GM21825 (cell line): Measurements from ENCODE around the gene PTPRJ.
"Not testable (repeated sequence)": the region's sequence is repeated elsewhere in the genome, so short reads cannot be mapped to it uniquely, and the experiment has no call there.

Source experiments
- ATAC-seq: cut with Tn5 transposase; IDR thresholded peaks from one replicate; pipeline ENCODE4 v1.9.1; 2021; ENCODE audit warnings: mild to moderate bottlenecking, moderate library complexity; ENCODE audit not compliant: unreplicated experiment

The PTPRJ gene

GRCh38 chr11:48107188-48107704 lies 126.9 kb downstream of the PTPRJ start:
- peak; percentile 75 for ATAC-seq

GRCh38 chr11:48108231-48109045 lies 128.1 kb downstream of the PTPRJ start:
- no peak for ATAC-seq

GRCh38 chr11:48109046-48109666 lies 128.8 kb downstream of the PTPRJ start:
- peak; percentile 9 for ATAC-seq

GRCh38 chr11:48110509-48110766 lies 130.1 kb downstream of the PTPRJ start:
- ATAC-seq, result no peak

- no peak for ATAC-seq
Measured at GRCh38 chr11:48111891-48112290, 131.5 kb downstream of the PTPRJ start.

DNA sequence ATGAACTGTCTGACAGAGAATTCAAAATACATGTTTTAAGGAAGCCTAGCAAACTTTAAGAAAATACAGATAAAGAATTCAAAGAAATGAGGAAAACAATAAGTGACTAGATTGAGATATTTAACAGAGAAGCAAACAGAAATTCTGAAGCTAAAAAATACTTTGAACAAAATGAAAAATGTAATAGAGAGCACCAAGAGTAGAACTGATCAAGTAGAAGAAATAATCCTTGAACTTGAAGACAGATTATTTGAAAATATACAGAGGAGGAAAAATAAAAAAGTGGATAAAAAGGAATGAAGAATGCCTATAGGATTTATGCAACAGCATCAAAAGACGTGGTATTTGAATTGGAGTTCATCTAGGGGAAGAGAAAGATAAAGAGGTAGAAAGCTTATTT lies 134.4 kb downstream of the PTPRJ start:
- no peak for ATAC-seq

- no peak for ATAC-seq
Measured at GRCh38 chr11:48116437-48117228, 136.3 kb downstream of the PTPRJ start.

GRCh38 chr11:48122246-48122645 lies 141.9 kb downstream of the PTPRJ start:
- no peak for ATAC-seq

GRCh38 chr11:48122656-48123055 lies 142.3 kb downstream of the PTPRJ start:
- ATAC-seq, result no peak

GRCh38 chr11:48123254-48123875 lies 143.0 kb downstream of the PTPRJ start:
- ATAC-seq, result no peak

DNA sequence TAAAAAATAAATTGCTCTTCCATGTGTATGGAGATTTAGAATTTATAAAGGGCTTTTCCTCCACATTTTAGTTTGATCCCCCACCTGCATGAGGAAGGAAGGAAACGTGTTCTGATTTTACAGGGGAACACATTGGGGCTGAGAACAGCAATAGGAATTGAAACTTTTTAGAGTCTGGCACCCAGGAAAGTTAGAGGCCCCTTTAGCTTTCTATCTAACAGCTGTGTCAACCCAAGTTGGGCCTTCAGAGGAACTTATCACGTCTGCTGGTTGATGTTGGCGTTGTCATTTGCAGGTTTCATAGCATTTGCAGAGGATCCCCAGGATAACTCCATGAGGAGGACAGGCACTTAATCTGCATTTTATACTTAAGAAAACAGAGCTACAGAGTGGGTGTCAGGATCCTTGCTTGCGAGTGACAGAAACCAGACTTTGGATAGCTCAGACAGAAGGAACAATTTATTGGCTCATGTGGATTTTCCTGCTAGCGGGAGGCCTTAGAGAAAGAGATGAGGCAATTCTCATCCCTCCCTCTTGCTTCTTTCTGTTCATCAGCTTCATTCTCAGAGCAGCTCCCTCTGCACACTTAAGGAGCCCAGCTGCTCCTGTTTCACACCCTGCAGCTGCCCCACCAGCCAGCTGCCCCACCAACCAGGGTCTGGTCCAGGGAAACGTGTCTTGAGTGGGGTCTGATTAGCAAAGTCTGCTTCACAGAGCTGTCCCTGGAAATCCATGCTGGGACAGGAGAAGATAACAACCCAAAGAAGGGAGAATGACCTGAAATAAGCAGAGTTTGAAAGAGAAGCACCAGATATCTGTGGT lies 143.8 kb downstream of the PTPRJ start:
- no peak for ATAC-seq

DNA sequence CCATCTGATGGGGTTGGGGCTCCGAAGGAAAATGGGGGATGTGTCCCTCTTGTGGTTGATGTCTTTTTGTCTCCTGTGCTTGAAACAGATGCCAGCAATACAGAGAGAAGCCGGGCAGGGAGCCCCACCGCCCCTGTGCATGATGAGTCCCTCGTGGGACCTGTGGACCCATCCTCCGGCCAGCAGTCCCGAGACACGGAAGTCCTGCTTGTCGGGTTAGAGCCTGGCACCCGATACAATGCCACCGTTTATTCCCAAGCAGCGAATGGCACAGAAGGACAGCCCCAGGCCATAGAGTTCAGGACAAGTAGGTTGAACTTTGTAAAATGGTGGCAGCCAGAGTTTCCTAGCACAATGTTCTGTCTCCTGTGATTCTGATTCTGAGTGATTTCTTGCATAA lies 144.5 kb downstream of the PTPRJ start:
- ATAC-seq, result no peak

GRCh38 chr11:48125866-48126265 lies 145.5 kb downstream of the PTPRJ start:
- ATAC-seq, result no peak

- no peak for ATAC-seq
Measured at GRCh38 chr11:48127521-48128183, 147.3 kb downstream of the PTPRJ start.

- no peak for ATAC-seq
Measured at GRCh38 chr11:48129697-48130395, 149.5 kb downstream of the PTPRJ start.

GRCh38 chr11:48134221-48134922 lies 154.0 kb downstream of the PTPRJ start:
- no peak for ATAC-seq

DNA sequence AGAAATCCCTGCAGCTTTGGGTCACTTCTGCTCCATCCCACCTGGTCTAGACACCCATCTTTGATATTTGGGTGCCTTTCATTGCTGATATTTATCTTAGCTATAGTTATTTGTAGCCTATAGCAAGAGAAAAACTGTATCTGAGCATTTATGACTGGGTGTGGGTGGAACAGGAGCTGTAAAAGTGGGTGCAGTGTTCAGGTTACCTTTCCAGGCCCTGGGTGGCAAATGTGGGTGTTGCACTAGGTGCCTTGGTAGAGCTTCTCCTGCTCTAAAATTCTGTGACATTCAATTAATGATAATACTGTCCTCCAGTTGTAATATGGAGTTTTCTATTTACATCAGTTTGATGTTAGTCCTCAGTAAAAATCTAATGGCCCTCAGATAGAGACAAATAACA lies 157.9 kb downstream of the PTPRJ start:
- ATAC-seq, result no peak

DNA sequence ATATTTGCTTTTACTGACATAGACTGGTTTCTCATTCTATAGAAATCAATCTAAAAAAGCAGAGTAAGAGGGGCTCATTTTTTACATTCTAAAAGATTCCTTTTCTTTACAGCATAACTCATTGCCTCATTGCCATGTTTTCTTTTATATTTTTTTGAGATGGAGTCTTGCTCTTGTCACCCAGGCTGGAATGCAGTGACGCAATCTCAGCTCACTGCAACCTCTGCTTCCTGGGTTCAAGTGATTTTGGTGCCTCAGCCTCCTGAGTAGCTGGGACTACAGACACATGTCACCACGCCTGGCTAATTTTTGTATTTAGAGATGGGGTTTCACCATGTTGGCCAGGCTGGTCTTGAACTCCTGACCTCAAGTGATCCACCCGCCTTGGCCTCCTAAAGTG lies 159.5 kb downstream of the PTPRJ start:
- not testable (repeated sequence) for ATAC-seq
